Measurements from ENCODE around the gene TJP3.

TJP3 gene

DNA sequence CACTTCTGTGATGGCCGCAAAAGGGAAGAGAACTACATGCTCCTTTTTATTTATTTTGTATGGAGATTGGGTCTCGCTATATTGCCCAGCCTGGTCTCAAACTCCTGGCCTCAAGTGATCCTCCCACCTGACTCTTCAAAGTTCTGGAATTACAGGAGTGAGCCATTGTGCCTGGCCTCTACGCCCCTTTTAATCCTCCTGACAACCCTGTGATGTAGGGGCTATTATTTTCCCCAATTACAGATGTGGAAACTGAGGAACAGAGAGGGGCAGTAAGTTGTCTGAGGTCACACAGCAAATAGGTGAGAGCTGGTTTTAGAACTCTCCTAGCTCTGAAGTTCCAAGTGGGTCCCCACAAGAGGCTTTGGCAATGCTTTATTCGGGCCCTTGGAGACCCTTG is 11.7 kb downstream of the TJP3 start:
- DNase-seq = no peak

DNA sequence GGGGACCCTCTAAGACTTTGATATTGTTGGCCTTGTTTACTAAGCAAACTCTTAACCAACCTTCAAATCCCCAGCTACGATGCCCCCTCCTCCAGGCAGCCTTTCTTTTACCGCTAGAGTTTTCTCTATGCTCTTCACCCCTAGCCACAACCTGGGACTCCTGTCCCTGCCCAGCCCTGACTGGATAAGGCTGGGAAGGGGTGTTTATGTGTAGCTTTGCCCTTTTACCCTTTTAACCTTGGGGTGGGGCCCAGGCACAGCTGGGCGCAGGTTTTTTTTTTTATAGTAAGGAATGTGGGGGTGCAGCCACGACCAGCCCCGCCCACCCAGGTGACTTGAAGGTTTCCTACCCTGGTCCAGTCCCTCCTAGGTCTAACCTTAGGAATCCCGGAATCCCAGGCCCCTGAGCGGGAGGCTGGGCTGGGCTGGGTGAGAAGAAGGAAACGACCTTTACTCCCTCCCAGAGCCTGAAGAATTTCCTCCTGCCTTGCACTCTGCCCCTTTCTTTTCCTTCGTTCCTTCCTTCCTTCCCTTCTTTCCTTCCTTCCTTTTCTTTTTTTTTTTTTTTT is 12.2 kb downstream of the TJP3 start:
- DNase-seq = no peak

DNA sequence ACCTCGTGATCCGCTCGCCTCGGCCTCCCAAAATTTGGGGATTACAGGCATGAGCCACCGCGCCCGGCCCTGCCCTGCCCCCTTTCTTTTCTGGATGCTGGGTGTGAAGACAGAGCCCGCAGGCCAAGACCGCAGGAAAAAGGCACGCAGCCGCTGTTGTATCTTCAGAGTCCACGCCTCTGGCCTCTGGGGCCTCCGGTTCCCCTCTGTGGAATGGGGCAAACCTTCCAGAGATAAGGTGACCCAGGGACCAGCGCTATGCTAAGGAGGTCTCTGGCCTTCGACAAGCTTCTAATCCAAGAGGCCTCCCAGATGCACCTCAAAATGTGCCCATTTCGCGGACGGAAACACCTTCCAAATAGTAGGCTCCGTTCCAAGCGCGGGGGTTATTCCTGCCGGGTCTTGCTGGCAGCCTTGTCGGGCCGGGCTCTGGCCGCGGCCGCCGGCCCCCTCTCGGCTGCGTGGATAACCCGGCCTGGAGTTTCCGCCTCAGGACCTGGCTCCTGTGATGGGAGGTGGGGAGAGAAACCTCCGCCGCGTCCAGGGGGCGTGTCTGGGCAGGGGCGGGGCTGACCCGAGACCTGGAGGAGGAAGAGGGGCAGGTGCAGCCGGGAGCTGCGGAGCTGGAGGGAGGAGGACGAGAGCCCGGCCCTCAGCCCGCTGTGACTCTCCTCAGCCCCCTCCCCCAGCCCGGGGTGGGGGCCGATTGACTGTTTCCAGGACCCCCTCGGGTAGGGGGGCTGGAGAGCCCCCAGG is 13.1 kb downstream of the TJP3 start:
- DNase-seq = peak; percentile 90

DNA sequence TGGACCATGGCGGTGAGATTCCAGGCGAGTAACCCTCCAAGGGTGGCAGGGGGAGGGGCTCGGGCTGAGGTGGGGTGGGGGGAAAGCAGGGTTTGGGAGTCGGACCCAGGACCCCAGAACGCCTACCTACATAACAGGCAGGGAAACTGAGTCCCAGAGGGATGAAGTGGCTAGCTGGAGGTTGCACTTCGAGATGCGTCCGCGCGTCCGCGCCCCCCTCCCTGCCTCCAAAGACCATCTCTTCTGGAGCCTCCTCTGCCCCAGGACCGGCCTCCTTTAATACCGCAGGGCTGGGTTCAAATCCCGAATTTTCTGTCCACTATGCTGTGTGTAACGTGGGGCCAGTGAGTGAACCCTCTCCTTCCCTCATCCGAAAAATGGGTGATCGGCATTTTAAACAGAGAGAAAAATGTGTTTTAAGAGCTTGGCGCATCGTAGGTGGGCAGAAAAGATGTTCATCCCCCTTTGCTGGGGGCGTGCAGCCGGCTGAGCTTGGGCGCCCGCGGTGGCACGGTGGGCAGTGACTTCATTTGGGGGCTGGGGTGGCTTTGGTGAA is 13.8 kb downstream of the TJP3 start:
- no peak for DNase-seq

DNA sequence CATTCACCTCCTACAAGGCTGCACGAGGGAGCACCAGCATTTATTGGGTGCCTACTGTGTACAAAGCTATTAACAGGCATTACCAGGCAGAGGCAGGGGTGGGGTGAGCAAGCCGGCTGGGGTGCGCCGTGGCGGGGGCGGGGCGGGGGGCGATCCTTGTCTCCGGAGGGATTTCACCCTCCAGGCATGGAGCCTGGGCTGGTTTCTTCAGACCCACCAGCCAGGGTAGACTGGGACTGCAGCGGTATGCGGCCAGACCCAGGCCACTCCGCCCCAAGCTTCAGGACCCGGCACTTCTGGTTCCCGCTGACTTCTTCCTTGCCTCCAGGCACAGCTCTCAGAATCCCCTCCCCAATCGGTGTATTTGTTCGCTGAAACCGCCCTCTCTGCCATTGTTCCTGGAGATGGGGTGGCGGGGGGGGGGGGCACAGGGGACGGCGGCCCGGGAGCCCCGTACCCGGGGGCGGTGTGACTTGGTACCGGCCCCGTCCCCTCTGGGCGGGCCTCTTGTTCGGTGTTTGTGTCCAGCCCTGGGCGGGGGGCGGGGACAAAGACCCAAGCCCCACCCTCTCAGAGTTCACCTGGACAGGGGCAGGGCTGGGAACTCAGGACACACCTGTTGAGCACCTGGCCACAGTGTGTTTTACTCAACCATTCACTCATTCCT is 14.4 kb downstream of the TJP3 start:
- no peak for DNase-seq

DNA sequence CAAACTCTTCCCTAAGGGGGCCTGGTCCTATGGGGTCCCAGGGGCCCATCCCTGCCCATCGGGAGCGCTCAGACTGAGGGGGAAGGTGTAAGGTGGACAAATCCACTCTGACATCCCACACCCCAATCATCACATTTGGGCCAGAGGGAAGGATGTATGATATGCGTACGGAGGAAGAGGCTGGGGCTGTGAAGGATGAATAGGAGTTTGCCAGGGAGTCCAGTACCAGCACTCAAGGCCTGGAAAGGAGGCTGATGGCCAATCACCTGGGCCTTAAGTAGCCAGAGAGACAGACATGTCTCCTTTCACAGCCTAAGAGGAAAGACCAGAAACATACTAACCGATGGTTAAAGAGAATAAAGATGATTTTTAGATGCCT is 14.9 kb downstream of the TJP3 start:
- DNase-seq = no peak

DNA sequence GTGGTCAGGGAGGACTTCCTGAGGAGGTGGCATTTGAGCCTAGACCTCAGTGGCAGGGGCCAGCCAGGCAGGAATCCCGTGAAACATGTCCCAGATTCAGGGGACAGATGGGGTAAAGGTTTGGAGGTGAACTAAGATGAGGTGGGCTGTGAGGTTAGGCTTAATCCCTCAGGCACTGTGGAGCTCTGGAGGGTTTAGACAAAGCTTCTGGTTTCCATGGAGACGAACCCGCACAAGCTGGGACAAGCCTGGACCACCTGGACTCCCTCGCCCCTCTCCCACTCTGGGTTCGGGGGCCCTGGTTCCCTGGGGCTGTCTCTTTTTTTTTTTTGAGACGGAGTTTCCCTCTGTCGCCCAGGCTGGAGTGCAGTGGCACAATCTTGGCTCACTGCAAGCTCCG is 15.7 kb downstream of the TJP3 start:
- no peak for DNase-seq

DNA sequence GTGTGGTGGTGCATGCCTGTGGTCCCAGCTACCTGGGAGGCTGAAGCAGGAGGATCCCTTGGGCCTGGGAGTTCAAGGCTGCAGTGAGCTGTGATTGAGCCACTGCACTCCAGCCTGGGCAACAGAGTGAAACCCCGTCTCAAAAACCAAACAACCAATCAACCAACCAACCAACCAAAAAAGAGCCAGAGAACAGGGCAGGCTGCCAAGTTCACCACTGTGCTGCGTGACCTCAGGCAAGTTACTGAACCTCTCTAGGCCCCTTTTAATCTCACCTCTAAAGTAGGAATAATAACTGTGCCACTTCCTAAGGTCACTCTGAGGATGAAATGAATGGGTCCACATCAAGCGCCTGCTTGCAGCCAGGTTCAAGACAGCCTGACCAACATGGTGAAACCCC is 16.9 kb downstream of the TJP3 start:
- DNase-seq = no peak

DNA sequence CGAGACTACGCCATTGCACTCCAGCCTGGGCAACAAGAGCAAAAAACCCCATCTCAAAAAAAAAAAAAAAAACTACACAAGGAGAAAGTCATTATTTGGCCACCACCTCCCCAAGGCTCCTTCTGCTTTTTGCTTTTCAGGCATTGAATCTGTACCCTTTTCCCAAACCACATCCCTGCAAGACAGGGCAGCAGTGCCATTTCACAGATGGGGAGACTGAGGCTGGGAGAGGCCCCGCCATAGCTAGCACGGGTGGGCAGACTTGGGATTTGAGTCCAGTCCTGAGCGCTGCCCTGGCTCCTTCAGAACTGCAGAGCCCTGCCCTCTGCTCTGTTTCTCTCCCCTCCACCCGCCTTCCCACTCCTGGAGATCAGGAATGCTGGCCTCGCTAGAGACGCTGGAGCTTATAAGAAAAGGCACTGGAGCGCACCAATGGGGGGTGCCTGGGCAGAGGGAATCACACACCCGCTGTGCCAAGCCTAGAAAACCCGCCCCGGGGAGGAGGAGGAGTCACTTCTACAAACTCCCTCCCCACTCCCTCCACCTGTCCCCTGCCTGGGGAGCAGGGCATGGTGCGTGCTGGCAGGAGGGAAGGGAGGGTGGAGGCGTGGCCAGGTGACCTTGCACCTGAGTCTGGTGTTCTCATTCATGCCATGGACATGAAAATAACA is 17.6 kb downstream of the TJP3 start:
- no peak for DNase-seq

DNA sequence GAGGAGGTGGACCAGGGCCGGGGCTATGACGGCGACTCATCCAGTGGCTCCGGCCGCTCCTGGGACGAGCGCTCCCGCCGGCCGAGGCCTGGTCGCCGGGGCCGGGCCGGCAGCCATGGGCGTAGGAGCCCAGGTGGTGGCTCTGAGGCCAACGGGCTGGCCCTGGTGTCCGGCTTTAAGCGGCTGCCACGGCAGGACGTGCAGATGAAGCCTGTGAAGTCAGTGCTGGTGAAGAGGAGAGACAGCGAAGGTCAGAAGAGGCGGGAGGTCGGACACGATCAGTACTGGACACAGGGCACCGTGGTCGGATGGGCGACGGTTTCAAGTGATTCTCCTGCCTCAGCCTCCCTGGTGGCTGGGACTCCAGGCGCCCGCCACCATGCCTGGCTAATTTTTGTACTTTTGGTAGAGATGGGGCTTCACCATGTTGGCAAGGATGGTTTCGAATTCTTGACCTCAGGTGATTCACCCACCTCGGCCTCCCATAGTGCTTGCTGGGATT is 22.3 kb downstream of the TJP3 start:
- DNase-seq = no peak

DNA sequence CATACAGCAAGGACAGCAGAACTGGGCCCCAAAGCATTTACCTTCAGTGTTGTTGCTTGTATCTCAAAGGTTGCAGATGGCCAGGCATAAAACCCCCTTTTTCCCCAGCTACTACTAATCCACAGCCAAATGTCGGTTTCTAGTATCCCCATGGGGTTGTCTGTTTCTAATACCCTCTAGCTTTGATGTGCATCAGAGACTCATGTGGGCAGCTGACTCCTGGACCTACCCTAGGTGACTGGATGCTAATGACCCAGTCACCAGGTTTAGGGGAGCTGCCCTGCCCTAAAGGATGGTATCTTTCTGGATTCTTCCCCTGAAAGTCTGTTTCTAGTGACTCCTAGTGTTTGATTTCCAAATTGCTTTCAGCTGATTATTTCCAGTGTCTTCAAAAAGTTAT is 23.9 kb downstream of the TJP3 start:
- DNase-seq = no peak

DNA sequence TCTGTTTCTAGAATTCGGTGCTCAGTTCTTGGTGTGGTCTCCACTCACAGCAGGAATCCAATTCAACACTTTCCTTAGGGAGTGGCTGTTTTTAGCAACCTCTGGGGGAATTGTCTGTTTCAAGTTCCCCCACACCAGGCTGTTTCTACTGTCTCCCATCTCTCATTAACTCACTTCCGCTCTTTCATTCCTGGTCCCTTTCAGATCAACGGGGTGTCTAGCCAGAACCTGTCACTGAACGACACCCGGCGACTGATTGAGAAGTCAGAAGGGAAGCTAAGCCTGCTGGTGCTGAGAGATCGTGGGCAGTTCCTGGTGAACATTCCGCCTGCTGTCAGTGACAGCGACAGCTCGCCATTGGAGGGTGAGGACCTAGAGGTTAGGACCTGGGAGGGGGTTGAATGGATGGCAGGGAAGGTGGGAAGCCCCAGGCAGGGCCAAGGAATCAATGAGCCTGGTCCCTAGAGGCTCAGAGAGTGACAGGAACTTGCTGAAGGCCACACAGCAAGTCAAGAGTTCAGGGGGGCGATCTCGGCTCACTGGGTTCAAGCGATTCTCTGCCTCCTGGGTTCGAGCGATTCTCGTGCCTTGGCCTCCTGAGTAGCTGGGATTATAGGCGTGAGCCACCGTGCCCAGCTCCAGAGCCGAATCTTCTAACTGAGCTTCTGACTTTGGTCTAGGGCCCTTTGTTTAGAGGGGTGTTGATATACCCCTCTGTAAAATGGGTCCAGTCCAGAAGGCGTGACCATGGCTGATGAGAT is 25.5 kb downstream of the TJP3 start:
- no peak for DNase-seq

DNA sequence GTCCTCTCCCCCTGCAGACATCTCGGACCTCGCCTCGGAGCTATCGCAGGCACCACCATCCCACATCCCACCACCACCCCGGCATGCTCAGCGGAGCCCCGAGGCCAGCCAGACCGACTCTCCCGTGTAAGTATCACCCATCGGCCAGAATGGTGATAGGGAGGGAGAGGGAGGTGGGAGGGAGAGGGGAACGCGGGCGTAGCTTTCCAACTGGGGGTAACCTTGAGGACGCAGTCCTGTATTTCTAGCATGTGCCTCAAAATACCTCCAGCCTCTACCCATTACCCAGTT is 26.1 kb downstream of the TJP3 start:
- DNase-seq = no peak

DNA sequence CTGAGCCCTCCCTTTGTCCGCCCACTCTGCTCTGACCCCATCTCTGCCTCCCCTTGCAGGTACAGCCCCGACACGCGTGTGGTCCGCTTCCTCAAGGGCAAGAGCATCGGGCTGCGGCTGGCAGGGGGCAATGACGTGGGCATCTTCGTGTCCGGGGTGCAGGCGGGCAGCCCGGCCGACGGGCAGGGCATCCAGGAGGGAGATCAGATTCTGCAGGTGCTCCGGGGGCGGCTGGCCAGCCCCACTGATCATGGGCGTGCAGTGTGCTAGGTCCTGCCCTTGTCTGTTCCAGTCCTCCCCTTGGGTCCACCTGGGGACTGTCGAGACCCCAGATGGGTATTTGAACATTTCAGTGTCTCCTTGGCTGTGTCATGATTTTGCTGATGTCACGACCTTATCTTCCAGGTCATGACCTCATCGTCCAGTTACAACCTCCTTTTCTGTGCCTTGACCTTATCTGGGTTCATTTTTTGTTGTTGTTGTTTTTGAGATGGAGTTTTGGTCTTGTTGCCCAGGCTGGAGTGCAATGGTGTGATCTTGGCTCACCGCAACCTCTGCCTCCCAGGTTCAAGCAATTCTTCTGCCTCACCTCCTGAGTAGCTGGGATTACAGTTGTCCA is 28.0 kb downstream of the TJP3 start:
- DNase-seq = no peak

DNA sequence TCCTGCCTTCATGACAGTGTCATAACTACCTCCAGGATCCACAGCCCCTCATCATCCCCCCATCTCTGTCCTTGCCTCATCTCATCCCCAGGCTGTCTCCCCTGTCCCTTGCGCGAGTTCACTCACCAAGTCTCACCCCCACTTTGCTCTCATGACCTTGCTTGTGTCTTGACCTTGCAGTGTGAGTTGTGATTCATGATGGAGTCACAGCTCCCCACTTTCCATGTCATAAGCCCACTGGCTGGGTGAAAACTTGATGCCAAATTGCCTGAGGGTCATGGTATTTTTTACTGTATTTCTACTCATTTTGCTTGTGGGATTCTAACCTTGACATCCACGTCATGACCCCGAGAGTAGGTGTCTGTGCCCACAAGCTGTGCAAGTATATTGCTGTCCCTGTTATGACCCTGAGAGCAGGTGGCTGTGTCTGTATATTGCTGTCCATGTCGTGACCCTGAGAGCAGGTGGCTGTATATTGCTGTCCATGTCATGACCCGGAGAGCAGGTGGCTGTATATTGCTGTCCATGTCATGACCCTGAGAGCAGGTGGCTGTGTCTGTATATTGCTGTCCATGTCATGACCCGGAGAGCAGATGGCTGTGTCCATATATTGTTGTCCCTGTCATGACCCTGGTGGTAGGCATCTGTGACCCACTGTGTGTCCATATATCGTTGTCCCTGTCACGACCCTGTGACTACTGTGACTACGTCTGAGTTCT is 29.5 kb downstream of the TJP3 start:
- no peak for DNase-seq

DNA sequence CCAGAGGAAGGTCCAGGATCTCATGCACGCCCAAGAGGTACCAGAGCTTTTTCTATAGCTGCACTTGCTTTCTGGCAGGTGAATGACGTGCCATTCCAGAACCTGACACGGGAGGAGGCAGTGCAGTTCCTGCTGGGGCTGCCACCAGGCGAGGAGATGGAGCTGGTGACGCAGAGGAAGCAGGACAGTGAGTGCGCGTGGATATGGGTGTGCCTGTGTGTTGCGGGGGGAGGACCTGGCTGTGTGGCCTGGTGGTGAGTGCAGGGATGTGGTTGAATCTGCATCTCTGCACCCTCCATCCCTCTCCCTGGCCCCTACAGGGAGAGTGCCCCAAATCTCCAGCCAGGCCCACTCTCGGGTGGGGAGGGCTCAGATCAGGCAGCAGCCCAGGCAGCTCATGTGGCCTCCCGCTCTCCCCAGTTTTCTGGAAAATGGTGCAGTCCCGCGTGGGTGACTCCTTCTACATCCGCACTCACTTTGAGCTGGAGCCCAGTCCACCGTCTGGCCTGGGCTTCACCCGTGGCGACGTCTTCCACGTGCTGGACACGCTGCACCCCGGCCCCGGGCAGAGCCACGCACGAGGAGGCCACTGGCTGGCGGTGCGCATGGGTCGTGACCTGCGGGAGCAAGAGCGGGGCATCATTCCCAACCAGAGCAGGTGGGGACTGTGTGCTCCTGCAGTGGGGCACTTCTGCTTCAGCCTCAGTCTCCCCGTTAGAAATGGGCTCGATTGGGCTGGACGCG is 30.5 kb downstream of the TJP3 start:
- DNase-seq = no peak

DNA sequence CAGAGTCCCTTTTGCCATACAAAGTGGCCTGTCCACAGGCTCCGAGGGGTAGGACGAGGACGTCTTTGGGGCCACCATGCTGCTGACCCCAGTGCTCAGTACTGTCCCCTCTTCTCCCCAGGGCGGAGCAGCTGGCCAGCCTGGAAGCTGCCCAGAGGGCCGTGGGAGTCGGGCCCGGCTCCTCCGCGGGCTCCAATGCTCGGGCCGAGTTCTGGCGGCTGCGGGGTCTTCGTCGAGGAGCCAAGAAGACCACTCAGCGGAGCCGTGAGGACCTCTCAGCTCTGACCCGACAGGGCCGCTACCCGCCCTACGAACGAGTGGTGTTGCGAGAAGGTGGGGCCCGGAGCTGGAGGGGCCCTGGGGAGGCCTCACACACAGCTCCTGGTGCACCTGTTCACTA is 32.2 kb downstream of the TJP3 start:
- DNase-seq = no peak

DNA sequence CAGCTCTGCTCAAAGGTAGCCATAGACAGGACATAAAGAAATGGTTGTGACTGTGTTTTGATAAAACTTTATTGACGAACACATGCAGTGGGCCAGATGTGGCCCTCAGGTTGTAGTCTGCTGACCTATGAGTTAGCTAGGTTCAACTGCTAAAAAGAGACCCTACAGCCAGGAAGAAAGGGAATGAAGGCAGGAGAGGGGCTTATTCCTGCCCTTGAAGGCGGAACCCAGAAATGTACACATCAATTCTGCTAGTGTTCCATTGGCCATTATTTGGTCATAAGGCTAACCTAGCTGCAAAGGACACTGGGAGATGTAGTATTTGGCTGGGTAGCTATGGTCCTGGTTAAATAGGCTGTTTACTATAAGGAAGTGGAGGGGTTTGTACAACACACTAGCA is 35.3 kb downstream of the TJP3 start:
- no peak for DNase-seq

DNA sequence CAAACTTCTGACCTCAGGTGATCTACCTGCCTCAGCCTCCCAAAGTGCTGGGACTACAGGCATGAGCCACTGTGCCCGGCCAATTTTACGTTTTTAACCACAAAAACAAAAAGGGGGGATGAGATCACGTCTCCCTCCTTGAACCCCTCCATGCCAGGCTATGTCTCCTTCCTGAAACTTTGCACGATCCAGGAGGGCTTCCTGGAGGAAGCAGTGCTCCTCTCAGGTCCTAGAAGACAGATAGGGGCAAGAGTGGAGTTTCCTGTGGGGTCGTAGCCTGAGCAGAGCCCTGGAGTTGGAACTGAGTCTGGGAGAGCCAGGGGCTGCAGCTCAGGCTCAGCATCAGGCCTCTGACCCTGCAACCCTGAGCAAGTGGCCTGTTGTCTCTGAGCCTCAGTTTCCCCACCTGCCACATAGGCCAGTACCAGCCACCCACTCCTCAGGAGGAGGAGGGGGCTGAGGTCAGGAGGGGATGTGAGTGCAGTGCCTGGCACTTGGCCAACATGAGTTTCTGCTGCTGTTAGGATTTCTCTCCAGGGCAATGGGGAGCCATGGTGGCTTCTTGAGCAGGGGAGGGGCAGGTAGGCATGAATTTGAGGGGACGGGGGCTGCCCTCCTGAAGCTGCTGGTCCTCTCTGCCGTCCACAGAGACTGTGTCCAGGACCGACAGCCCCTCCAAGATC is 37.3 kb downstream of the TJP3 start:
- no peak for DNase-seq

DNA sequence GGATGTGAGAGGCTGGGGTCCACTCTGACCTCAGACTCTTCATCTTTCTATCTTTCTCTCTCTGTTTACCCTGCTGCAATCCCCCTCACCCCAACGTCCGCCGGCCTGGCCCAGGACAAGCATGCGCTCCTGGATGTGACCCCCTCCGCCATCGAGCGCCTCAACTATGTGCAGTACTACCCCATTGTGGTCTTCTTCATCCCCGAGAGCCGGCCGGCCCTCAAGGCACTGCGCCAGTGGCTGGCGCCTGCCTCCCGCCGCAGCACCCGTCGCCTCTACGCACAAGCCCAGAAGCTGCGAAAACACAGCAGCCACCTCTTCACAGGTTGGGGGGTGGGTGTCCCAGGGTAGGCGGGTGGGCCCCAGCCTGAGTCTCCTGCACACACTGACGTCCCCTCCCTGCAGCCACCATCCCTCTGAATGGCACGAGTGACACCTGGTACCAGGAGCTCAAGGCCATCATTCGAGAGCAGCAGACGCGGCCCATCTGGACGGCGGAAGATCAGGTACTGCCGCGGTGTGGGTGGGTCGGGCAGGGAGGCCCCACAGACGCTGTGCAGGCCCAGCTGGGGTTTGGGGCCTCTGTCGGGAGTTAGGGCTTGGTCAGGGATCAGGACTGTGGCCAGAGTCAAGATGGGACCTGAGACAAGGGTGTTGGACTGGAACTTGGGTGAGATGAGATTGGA is 38.3 kb downstream of the TJP3 start:
- no peak for DNase-seq
